B cell (primary cell): ENCODE results near the gene CCM2.

ENCODE experiments used
- CTCF ChIP-seq: fragments of 200-600 bp; IDR thresholded peaks from one replicate; pipeline ENCODE4 v1.8.0; 2022; ENCODE audit warnings: antibody characterized with exemption, mild to moderate bottlenecking
- EZH2 ChIP-seq: IDR thresholded peaks from 2 replicates; pipeline ENCODE4 v1.6.1; 2012; ENCODE audit warnings: borderline replicate concordance, low read depth, mild to moderate bottlenecking, moderate library complexity, low read length; ENCODE audit not compliant: insufficient read depth, poor library complexity, severe bottlenecking

GRCh38 chr7:45119550-45119949 lies 119.5 kb downstream of the CCM2 start:
- TF ChIP-seq CTCF (no peak), EZH2 (no peak)
